ENCODE results near the gene ATP8A2.

The ATP8A2 gene

DNA sequence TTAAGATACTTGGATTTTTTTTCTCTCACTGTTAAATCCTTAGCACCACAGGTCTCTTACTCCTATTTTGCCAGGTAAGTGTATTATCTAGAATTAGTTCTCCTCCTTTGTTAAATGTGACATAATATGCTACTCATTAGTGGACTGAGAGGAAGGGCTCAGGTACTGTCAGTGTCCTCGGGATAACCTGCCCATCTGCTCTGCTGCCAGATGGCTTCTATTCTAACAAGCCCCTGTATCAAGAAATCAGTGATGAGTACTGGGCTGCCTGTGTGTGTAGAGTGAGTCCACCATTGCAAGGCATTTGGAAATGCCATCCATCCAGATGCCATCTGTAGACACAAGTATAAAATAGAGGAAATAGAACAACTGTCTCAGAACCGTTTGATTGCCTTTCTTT lies 209.6 kb downstream of the ATP8A2 start:
- no peak for DNase-seq (ENCODE audit: low read depth)
- H3K4me3 ChIP-seq (ENCODE audit: low read depth, low read length) = no peak overlapping the region
- TF ChIP-seq POLR2A (IDR thresholded peaks at IDR 0.05; ENCODE audit: extremely low read depth, insufficient read length) = no peak
- TF ChIP-seq MYC (IDR thresholded peaks at IDR 0.05; ENCODE audit: low read depth, low read length) = no peak
- no peak for TF ChIP-seq CTCF (IDR thresholded peaks at IDR 0.05; ENCODE audit: low read depth, low read length)
- TF ChIP-seq, protein P1, sequence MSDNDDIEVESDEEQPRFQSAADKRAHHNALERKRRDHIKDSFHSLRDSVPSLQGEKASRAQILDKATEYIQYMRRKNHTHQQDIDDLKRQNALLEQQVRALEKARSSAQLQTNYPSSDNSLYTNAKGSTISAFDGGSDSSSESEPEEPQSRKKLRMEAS (IDR thresholded peaks at IDR 0.05; ENCODE audit: low read depth, low read length) = no peak

DNA sequence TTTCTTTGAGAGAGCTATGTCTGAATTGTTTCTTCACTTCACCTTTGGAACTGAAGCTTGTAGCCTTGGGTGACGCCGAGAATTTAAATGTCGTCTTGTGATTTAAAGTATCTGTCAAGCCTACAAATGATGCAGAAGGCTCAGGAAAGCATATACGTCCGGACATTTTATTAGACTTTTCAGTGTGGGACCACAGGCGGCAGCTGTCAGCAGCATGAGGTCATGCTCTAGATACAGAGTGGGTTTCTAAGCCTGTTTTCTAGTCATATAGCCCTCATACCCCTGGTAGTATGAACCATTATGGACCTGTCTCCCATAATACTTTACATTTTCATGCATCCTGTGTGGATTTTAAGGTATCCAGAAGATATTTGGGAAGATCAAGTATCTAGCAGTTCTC lies 212.3 kb downstream of the ATP8A2 start:
- TF ChIP-seq CTCF (IDR thresholded peaks at IDR 0.05; ENCODE audit: low read depth, low read length) (no peak), POLR2A (IDR thresholded peaks at IDR 0.05; ENCODE audit: extremely low read depth, insufficient read length) (no peak), MYC (IDR thresholded peaks at IDR 0.05; ENCODE audit: low read depth, low read length) (no peak)
- TF ChIP-seq, protein P1 (IDR thresholded peaks at IDR 0.05; ENCODE audit: low read depth, low read length) = no peak
- no peak for DNase-seq (ENCODE audit: low read depth)
- H3K4me3 ChIP-seq (ENCODE audit: low read depth, low read length) = no peak overlapping the region

DNA sequence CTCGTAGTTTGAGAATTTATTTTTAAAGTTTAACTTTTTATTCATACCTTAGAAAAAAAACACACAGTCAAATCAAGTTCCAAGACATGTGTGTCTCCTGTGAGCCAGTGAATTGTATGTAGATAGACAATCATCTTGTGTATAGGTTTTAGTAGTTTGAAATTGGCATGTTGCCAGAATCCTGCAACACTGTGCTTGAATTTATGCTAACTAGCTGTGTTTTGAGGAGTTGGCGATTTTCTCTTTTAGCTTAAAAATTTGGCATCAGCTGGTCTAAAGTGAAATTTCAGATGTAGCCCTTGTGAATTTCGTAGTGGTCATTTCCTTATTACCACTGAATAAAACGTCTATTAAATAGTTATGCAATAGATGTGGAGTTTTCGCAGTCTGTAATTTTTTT lies 213.2 kb downstream of the ATP8A2 start:
- TF ChIP-seq MYC (IDR thresholded peaks at IDR 0.05; ENCODE audit: low read depth, low read length) (no peak), CTCF (IDR thresholded peaks at IDR 0.05; ENCODE audit: low read depth, low read length) (no peak)
- DNase-seq (ENCODE audit: low read depth) = no peak
- no peak overlapping the region for H3K4me3 ChIP-seq (ENCODE audit: low read depth, low read length)

- TF ChIP-seq CTCF (IDR thresholded peaks at IDR 0.05; ENCODE audit: low read depth, low read length) = no peak
- no peak for TF ChIP-seq MYC (IDR thresholded peaks at IDR 0.05; ENCODE audit: low read depth, low read length)
- TF ChIP-seq, protein P1 (IDR thresholded peaks at IDR 0.05; ENCODE audit: low read depth, low read length) = no peak
- no peak for TF ChIP-seq POLR2A (IDR thresholded peaks at IDR 0.05; ENCODE audit: extremely low read depth, insufficient read length)
- DNase-seq (ENCODE audit: low read depth) = no peak
- no peak overlapping the region for H3K4me3 ChIP-seq (ENCODE audit: low read depth, low read length)
Measured at GRCh38 chr13:25587326-25587980, 215.7 kb downstream of the ATP8A2 start.

DNA sequence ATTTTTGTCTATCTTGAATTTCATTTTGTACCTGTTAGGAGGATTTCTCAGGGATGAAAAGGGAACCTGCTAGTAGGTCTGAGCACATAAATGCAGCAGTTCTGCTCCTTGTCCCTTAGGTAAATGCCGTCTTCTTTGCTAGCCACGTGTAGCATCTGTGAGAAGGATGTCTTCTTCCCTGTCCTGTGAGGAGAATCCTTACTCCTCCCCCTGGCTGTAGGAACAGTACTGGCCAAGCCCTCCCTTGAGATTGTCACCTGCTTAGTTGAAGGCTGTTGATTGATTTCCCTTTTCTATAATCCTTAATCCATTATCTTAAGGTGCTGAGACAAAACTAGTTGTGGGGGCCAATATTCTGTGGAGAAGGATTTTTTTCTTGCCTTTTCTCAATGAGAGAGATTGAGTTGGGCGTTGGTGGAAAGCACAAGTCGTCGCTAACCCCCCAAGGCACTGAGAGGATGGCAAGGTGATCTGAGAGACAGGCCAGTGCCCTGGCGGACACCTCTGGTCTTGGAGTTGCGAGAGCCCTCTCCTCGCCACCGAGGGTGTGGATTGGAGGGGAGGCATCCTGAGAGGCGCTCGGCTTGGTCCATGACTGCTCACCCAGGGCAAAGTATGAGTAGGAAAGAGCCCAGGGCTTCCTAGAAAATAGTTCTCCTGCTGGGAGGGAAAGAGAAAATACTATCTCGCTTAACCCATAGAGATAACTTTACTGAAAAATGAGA lies 216.7 kb downstream of the ATP8A2 start:
- H3K4me3 ChIP-seq (ENCODE audit: low read depth, low read length) = no peak overlapping the region
- no peak for DNase-seq (ENCODE audit: low read depth)
- TF ChIP-seq POLR2A (IDR thresholded peaks at IDR 0.05; ENCODE audit: extremely low read depth, insufficient read length) (no peak), MYC (IDR thresholded peaks at IDR 0.05; ENCODE audit: low read depth, low read length) (no peak), CTCF (IDR thresholded peaks at IDR 0.05; ENCODE audit: low read depth, low read length) (no peak)
- TF ChIP-seq, protein P1 (IDR thresholded peaks at IDR 0.05; ENCODE audit: low read depth, low read length) = no peak

Measured in NB4 (cell line).